Smooth muscle cell (in vitro differentiated cells): ENCODE data around the gene TSPAN9. TPM values are rescaled to one million over a fixed set of nuclear protein-coding genes. Genes with fewer than 3 reads are reported as not detected.
A peak's percentile ranks its signal among the peaks of the same experiment; 100 is the strongest.

Experiments used
- DNase-seq: peaks from one replicate; lab custom pipeline; 2025; ENCODE audit not compliant: unreplicated experiment; lab: John Stamatoyannopoulos, UW
- H2AFZ ChIP-seq: fragments of 200-600 bp; sonication (generic); 2 replicates; pipeline ENCODE4 v1.6.0; 2016; ENCODE audit warnings: antibody characterized with exemption, low read depth, mild to moderate bottlenecking
- H3F3A ChIP-seq: fragments of 200-600 bp; sonication (generic); 2 replicates; pipeline ENCODE4 v1.6.0; 2017; ENCODE audit warnings: antibody characterized with exemption, low read depth
- H3K27ac ChIP-seq: fragments of 200-600 bp; sonication (generic); 2 replicates; pipeline ENCODE4 v1.5.1; 2016; ENCODE audit warnings: low read depth, mild to moderate bottlenecking
- H3K27me3 ChIP-seq: fragments of 200-600 bp; sonication (generic); 2 replicates; pipeline ENCODE4 v1.6.1; 2016; ENCODE audit warnings: low read depth, mild to moderate bottlenecking
- H3K36me3 ChIP-seq: fragments of 200-600 bp; sonication (generic); 2 replicates; pipeline ENCODE4 v1.5.1; 2016; ENCODE audit warnings: low read depth
- H3K4me1 ChIP-seq: fragments of 200-600 bp; sonication (generic); 2 replicates; pipeline ENCODE4 v1.5.1; 2016; ENCODE audit warnings: low read depth
- H3K4me2 ChIP-seq: fragments of 200-600 bp; sonication (generic); 2 replicates; pipeline ENCODE4 v1.6.0; 2016; ENCODE audit warnings: mild to moderate bottlenecking
- H3K4me3 ChIP-seq: fragments of 200-600 bp; sonication (generic); 2 replicates; pipeline ENCODE4 v1.5.1; 2016; ENCODE audit warnings: mild to moderate bottlenecking
- H3K79me2 ChIP-seq: fragments of 200-600 bp; sonication (generic); 2 replicates; pipeline ENCODE4 v1.6.0; 2016; ENCODE audit warnings: low read depth, mild to moderate bottlenecking
- H3K9ac ChIP-seq: fragments of 200-600 bp; sonication (generic); 2 replicates; pipeline ENCODE4 v1.6.0; 2016; ENCODE audit warnings: low read depth
- H3K9me3 ChIP-seq: fragments of 200-600 bp; sonication (generic); replicated peaks from 2 replicates; pipeline ENCODE4 v1.5.1; 2016; ENCODE audit warnings: low read depth
- H4K20me1 ChIP-seq: fragments of 200-600 bp; sonication (generic); 2 replicates; pipeline ENCODE4 v1.6.0; 2016; ENCODE audit warnings: low read depth
- CTCF ChIP-seq: fragments of 200-600 bp; sonication (generic); IDR thresholded peaks from 2 replicates; pipeline ENCODE4 v1.5.1; 2017; ENCODE audit warnings: borderline replicate concordance, mild to moderate bottlenecking, antibody characterized with exemption; ENCODE audit not compliant: insufficient read depth, poor library complexity, severe bottlenecking
- WGBS: methylation state at CpG from one replicate; pipeline ENCODE4 v1.1.7; 2016; ENCODE audit warnings: low lambda C conversion rate; 5-methylcytosine and 5-hydroxymethylcytosine counted together
- polyA plus RNA-seq: library from polyadenylated mRNA; unstranded; fragments of >200 nt; fragmentation: Nextera tagmentation; extraction: Ambion mirVana; gene quantifications from 2 replicates; pipeline ENCODE4 v1.2.1, GENCODE V29; 2016
- total RNA-seq: library from RNA; depleted of rRNA; stranded (reverse); fragments of >200 nt; gene quantifications from 2 replicates; pipeline ENCODE4 v1.2.3, GENCODE V29; 2014

Gene TSPAN9
- total and polyA plus RNA-seq, 2 experiments from 2014 or later, result 17.7 to 29.8 TPM

GRCh38 chr12:3135522-3136461, 58.6 kb downstream of the TSPAN9 start:
- H3K4me3 ChIP-seq, result no peak overlapping the region
- H3K79me2 ChIP-seq, result peaks cover 7% of the 10 kb centered on the region
- H3F3A ChIP-seq, result peaks cover 7% of the 10 kb centered on the region
- no peak for DNase-seq
- no peak overlapping the region for H3K4me2 ChIP-seq
- no peaks in the 10 kb centered on the region for H3K27me3 ChIP-seq
- no peaks in the 10 kb centered on the region for H3K9me3 ChIP-seq
- no peak overlapping the region for H3K27ac ChIP-seq
- peak; percentile 78 for TF ChIP-seq CTCF
- no peaks in the 10 kb centered on the region for H3K36me3 ChIP-seq
- peaks cover 8% of the 10 kb centered on the region for H3K4me1 ChIP-seq
- H4K20me1 ChIP-seq, result peaks cover 85% of the 10 kb centered on the region
- 80% methylated on average over 19 of the region's 19 CpGs for WGBS
- H3K9ac ChIP-seq, result no peak overlapping the region
- no peak overlapping the region for H2AFZ ChIP-seq

GRCh38 chr12:3136641-3137267, 59.6 kb downstream of the TSPAN9 start:
- no peaks in the 10 kb centered on the region for H3K36me3 ChIP-seq

GRCh38 chr12:3137268-3137781, 60.1 kb downstream of the TSPAN9 start:
- peaks cover 8% of the 10 kb centered on the region for H3K4me1 ChIP-seq
- H3K9ac ChIP-seq, result no peak overlapping the region
- peaks cover 90% of the 10 kb centered on the region for H4K20me1 ChIP-seq
- H3K9me3 ChIP-seq, result no peaks in the 10 kb centered on the region
- peak overlapping the region; percentile 21 for H3K27ac ChIP-seq
- no peaks in the 10 kb centered on the region for H3K36me3 ChIP-seq
- no peak overlapping the region for H2AFZ ChIP-seq
- peak overlapping the region; percentile 26 for H3K4me2 ChIP-seq
- H3K27me3 ChIP-seq, result no peaks in the 10 kb centered on the region
- WGBS, result 25% methylated on average over 5 of the region's 8 CpGs
- H3K79me2 ChIP-seq, result peaks cover 6% of the 10 kb centered on the region
- H3F3A ChIP-seq, result peaks cover 7% of the 10 kb centered on the region
- DNase-seq, result peak; percentile 39
- no peak overlapping the region for H3K4me3 ChIP-seq
- TF ChIP-seq CTCF, result no peak

More at GRCh38 chr12:3136641-3137267, 59.6 kb downstream of the TSPAN9 start:
- Histone ChIP-seq H2AFZ (no peak overlapping the region), H3K9me3 (no peaks in the 10 kb centered on the region), H3K4me3 (no peak overlapping the region), H3F3A (peaks cover 7% of the 10 kb centered on the region), H3K27ac (no peak overlapping the region), H4K20me1 (peaks cover 88% of the 10 kb centered on the region), H3K27me3 (no peaks in the 10 kb centered on the region), H3K79me2 (peaks cover 7% of the 10 kb centered on the region), H3K9ac (no peak overlapping the region), H3K4me2 (peak overlapping the region; percentile 26), H3K4me1 (peaks cover 8% of the 10 kb centered on the region)
- no peak for DNase-seq
- whole genome bisulfite sequencing, result 88% methylated on average over 12 of the region's 12 CpGs
- TF ChIP-seq CTCF, result no peak
